Measurements from ENCODE around the gene COX6B2. TPM values are rescaled to one million over a fixed set of nuclear protein-coding genes. Genes with fewer than 3 reads are reported as not detected.

The COX6B2 gene
- total and polyA plus RNA-seq, 2 of the 8 experiments (the other 6 are each of a cell fraction or from before 2014, with no cell fraction given): 4.9 to 6.4 TPM

DNA sequence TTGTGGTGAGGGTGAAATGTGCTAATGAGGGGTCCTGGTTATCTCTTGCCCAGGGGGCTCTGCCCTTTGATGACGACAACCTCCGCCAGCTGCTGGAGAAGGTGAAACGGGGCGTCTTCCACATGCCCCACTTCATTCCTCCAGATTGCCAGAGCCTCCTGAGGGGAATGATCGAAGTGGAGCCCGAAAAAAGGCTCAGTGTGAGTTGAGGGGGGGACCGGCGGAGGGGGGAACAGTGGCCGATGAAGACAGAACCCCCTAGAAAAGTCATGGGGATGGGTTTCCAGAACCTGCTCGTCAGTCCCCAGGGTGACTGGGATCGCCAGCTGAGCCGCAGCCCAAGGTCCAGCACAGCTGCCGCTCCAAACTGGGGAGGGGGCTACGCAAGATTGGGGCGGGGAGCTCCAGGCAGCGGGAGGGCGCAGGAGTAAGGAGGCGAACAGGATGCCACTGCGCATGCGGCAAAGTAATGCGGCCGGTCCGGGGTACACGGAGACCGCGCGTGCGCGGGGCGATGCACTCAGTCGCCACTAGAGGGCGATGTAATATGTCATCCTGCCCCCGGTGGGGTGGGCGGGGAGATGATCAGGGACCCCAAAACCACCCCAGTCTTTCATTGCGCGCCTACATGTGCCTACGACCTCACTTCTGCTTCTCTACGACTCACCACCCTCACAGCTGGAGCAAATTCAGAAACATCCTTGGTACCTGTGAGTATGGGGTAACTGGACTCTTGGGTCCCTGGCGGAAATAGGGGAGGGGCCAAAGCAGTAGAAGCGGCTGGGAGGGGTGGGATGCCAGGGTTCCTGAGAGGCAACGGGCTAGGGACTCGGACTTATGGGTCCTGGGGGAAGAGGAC is 52.8 kb downstream of the COX6B2 start:
- H3K56ac ChIP-seq (replicated peaks; ENCODE audit: insufficient read length, low read depth, low read length): no peak overlapping the region
- 27% methylated on average over 41 of the region's 42 CpGs; no CpG with 5 or more reads in 1 of the 2 experiments for WGBS, 2 experiments (ENCODE audit: extremely low coverage in 1 of 2, insufficient coverage in 1 of 2, insufficient read length in 1 of 2, insufficient replicate concordance in 2 of 2, low coverage in 1 of 2, low lambda C conversion rate in 2 of 2, missing lambda C conversion rate in 1 of 2)
- no peak overlapping the region for H2AK5ac ChIP-seq (ENCODE audit: low read depth, low read length)
- H3K4me3 ChIP-seq (ENCODE audit: extremely low read depth in 1 of 4, insufficient read depth in 2 of 4, low read depth in 3 of 4, low read length in 4 of 4): peak overlapping the region in 2 of 4 experiments; percentile 23 to 39; a peak in 4 of 8 replicates
- no peaks in the 10 kb centered on the region for H3K27me3 ChIP-seq (replicated peaks in 1 of 4; ENCODE audit: control insufficient read depth in 3 of 4, extremely low read depth in 1 of 4, insufficient read depth in 3 of 4, low read length in 3 of 4)
- peak overlapping the region; percentile 32 for H3K4ac ChIP-seq (replicated peaks; ENCODE audit: insufficient read length, low read depth, low read length)
- H3K18ac ChIP-seq (ENCODE audit: extremely low read depth, low read length): peak overlapping the region; percentile 83
- ChIA-PET CTCF (ENCODE audit: partially characterized antibody) (interaction anchor here (0.6 to 3.9 kb wide), 57 partner anchors 10 to 183 kb away, joined by 3 to 37 read pairs (median 4); partner anchors contain the start of genes GARIN5B, IL11, KMT5C and NAT14), POLR2A (ENCODE audit: partially characterized antibody) (interaction anchor here (0.5 to 3.8 kb wide), 20 partner anchors 8 to 104 kb away, joined by 3 to 32 read pairs (median 4); partner anchors contain the start of genes KMT5C and TMEM238)
- no peaks in the 10 kb centered on the region for H3K9me3 ChIP-seq (ENCODE audit: insufficient read depth in 2 of 2, low read depth in 1 of 2, low read length in 1 of 2)
- no peak overlapping the region for H3K23ac ChIP-seq (ENCODE audit: insufficient read length)
- H3K14ac ChIP-seq (ENCODE audit: insufficient read length): no peak overlapping the region
- H2BK120ac ChIP-seq (replicated peaks; ENCODE audit: low read depth, low read length): no peak overlapping the region
- H3K27ac ChIP-seq (ENCODE audit: low read depth, low read length): no peak overlapping the region
- H3K9ac ChIP-seq (replicated peaks in 1 of 4; ENCODE audit: extremely low read depth in 1 of 4, low read depth in 3 of 4, low read length in 3 of 4): no peak overlapping the region
- DNase-seq (ENCODE audit: low read depth in 1 of 2, low spot score in 2 of 2) (peak; percentile 73 to 100), FAIRE-seq (peak; percentile 55)
- H3K79me2 ChIP-seq (ENCODE audit: control insufficient read depth in 1 of 2, insufficient read depth in 2 of 2, low read length in 2 of 2): no peaks in the 10 kb centered on the region
- peaks cover 0 to 5% of the 10 kb centered on the region in 2 experiments for H4K20me1 ChIP-seq (replicated peaks in 1 of 2; ENCODE audit: control insufficient read depth in 1 of 2, insufficient read depth in 2 of 2, low read length in 2 of 2)
- peaks cover 14 to 38% (median 30%) of the 10 kb centered on the region in 4 experiments for H3K36me3 ChIP-seq (ENCODE audit: control insufficient read depth in 2 of 4, insufficient read depth in 4 of 4, low read length in 3 of 4)
- H2AFZ ChIP-seq (ENCODE audit: low read length): no peak overlapping the region
- peaks cover 2% of the 10 kb centered on the region; the same call in 1 of the 2 replicates for H3K23me2 ChIP-seq (ENCODE audit: low read depth, low read length)
- H2BK5ac ChIP-seq (ENCODE audit: low read depth, low read length): 0 out of 2 replicates have a peak overlapping the region, but pooled peaks have one; percentile 52
- H3K4me1 ChIP-seq (replicated peaks in 1 of 4; ENCODE audit: control insufficient read depth in 3 of 4, insufficient read depth in 4 of 4, low read length in 3 of 4): peaks cover 0 to 8% (median 3%) of the 10 kb centered on the region in 4 experiments; a peak in 3 of 7 replicates
- H2BK20ac ChIP-seq (ENCODE audit: low read length): no peak overlapping the region
- peak overlapping the region; percentile 80; the same call in 1 of the 2 replicates for H2BK12ac ChIP-seq (ENCODE audit: low read depth, low read length)
- peak overlapping the region; percentile 77; the same call in 1 of the 2 replicates for H4K8ac ChIP-seq (ENCODE audit: extremely low read depth, insufficient read depth, low read length)
- H4K91ac ChIP-seq (replicated peaks; ENCODE audit: insufficient read length, low read length): no peak overlapping the region
- H3K79me1 ChIP-seq (ENCODE audit: low read depth, low read length): no peaks in the 10 kb centered on the region; the same call in 1 of the 2 replicates
- no peak overlapping the region for H2BK15ac ChIP-seq (ENCODE audit: low read length)
- H3K4me2 ChIP-seq (ENCODE audit: insufficient read depth in 1 of 2, low read depth in 2 of 2, low read length in 2 of 2): peak overlapping the region; percentile 36 to 55; a peak in 3 of 4 replicates
- no peak overlapping the region for H4K5ac ChIP-seq (ENCODE audit: insufficient read length, low read depth, low read length)
- TF ChIP-seq JUND (IDR thresholded peaks at IDR 0.05; ENCODE audit: low read length): peak; percentile 46; the same call in 1 of the 2 replicates
- peak; percentile 71 to 74 for TF ChIP-seq RAD21 (IDR thresholded peaks at IDR 0.05 in 1 of 2, conservative IDR thresholded peaks at IDR 0.05 in 1 of 2; ENCODE audit: low read depth in 2 of 2, low read length in 2 of 2)
- TF ChIP-seq, protein P1, sequence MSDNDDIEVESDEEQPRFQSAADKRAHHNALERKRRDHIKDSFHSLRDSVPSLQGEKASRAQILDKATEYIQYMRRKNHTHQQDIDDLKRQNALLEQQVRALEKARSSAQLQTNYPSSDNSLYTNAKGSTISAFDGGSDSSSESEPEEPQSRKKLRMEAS (IDR thresholded peaks at IDR 0.05): peak; percentile 57
- TF ChIP-seq NRF1 (IDR thresholded peaks at IDR 0.05; ENCODE audit: low read depth, low read length): peak; percentile 85
- no peak for TF ChIP-seq YY1 (IDR thresholded peaks at IDR 0.05; ENCODE audit: low read depth, low read length)
- TF ChIP-seq CREB1 (IDR thresholded peaks at IDR 0.05): 0 out of 2 replicates have a peak, but pooled peaks have one; percentile 53
- no peak for TF ChIP-seq SP2 (IDR thresholded peaks at IDR 0.05; ENCODE audit: low read length)
- no peak for TF ChIP-seq FOSL1 (IDR thresholded peaks at IDR 0.05; ENCODE audit: insufficient read depth, low read depth, low read length)
- no peak for TF ChIP-seq SP1 (IDR thresholded peaks at IDR 0.05; ENCODE audit: low read depth, low read length)
- TF ChIP-seq RFX5 (IDR thresholded peaks at IDR 0.05; ENCODE audit: borderline replicate concordance, low read depth, low read length): no peak
- TF ChIP-seq BRCA1 (IDR thresholded peaks at IDR 0.05; ENCODE audit: low read depth, low read length): no peak

Measured in H1 (cell line).